Cerebellar nuclear complex (tissue), 1 donor: Measurements from ENCODE around the gene SS18L1.

Source experiments
- DNase-seq, 2 experiments: peaks; one replicate each; lab custom pipeline; 2025; lab: John Stamatoyannopoulos, UW

The SS18L1 gene

GRCh38 chr20:62120365-62120762, 23.2 kb upstream of the SS18L1 start:
- DNase-seq: no peak

GRCh38 chr20:62120990-62121775, 22.4 kb upstream of the SS18L1 start:
- no peak for DNase-seq

- peak; percentile 60 to 63 for DNase-seq
Measured at GRCh38 chr20:62121776-62122653, 21.6 kb upstream of the SS18L1 start, which contains the start of gene LSM14B. Gene LSM14B (plus strand): TSS chr20:62122475. CDS start chr20:62122667, 192 bp downstream.

GRCh38 chr20:62122654-62123449, 20.7 kb upstream of the SS18L1 start:
- DNase-seq: no peak

- DNase-seq: no peak
Measured at GRCh38 chr20:62123450-62124118, 20.0 kb upstream of the SS18L1 start.

GRCh38 chr20:62126141-62126540, 17.4 kb upstream of the SS18L1 start:
- no peak for DNase-seq

- no peak for DNase-seq
Measured at GRCh38 chr20:62127799-62128198, 15.8 kb upstream of the SS18L1 start.

- DNase-seq: no peak
Measured at GRCh38 chr20:62128502-62128901, 15.1 kb upstream of the SS18L1 start.

- DNase-seq: no peak
Measured at GRCh38 chr20:62129731-62130531, 13.6 kb upstream of the SS18L1 start.

GRCh38 chr20:62131560-62132320, 11.8 kb upstream of the SS18L1 start:
- DNase-seq: no peak

GRCh38 chr20:62132421-62132820, 11.1 kb upstream of the SS18L1 start:
- DNase-seq: no peak

- no peak for DNase-seq
Measured at GRCh38 chr20:62133051-62133845, 10.3 kb upstream of the SS18L1 start.

GRCh38 chr20:62133864-62134263, 9.7 kb upstream of the SS18L1 start:
- DNase-seq: no peak

GRCh38 chr20:62134735-62135231, 8.8 kb upstream of the SS18L1 start:
- no peak for DNase-seq

GRCh38 chr20:62135573-62136266, 7.8 kb upstream of the SS18L1 start:
- no peak for DNase-seq

GRCh38 chr20:62136283-62137091, 7.1 kb upstream of the SS18L1 start:
- no peak for DNase-seq

- no peak for DNase-seq
Measured at GRCh38 chr20:62137092-62137384, 6.5 kb upstream of the SS18L1 start.
